ENCODE results near the gene TAF15. TPM values are rescaled to one million over a fixed set of nuclear protein-coding genes. Genes with fewer than 3 reads are reported as not detected.

TAF15 gene
- total and polyA plus RNA-seq, 10 of the 15 experiments (the other 5 are each of a cell fraction or from before 2014, with no cell fraction given), result 9.5 to 259 (median 40.4) TPM

- TF ChIP-seq ZNF687 (IDR thresholded peaks at IDR 0.05) (no peak), TCF12 (IDR thresholded peaks at IDR 0.05; ENCODE audit: low read depth, low read length) (no peak), CBX5 (IDR thresholded peaks at IDR 0.05; ENCODE audit: low read depth) (no peak), NRF1 (conservative IDR thresholded peaks at IDR 0.05; ENCODE audit: low read depth, low read length) (no peak), SP1 (IDR thresholded peaks at IDR 0.05; ENCODE audit: low read depth, low read length) (no peak), POLR2AphosphoS5 (IDR thresholded peaks at IDR 0.05; ENCODE audit: low read length) (no peak), ZBTB40 (IDR thresholded peaks at IDR 0.05; ENCODE audit: borderline replicate concordance) (no peak), CREB1 (IDR thresholded peaks at IDR 0.05; ENCODE audit: low read depth) (no peak), RB1 (IDR thresholded peaks at IDR 0.05; ENCODE audit: borderline replicate concordance) (no peak), HDGF (IDR thresholded peaks at IDR 0.05) (peak; percentile 63; the same call in 1 of the 2 replicates), STAT3 (IDR thresholded peaks at IDR 0.05; ENCODE audit: low read depth, low read length) (no peak), ETV6 (conservative IDR thresholded peaks at IDR 0.05 in 1 of 2, IDR thresholded peaks at IDR 0.05 in 1 of 2; ENCODE audit: borderline replicate concordance in 1 of 2, low read depth in 1 of 2) (peak in 1 of 2 experiments; percentile 58; a peak in 1 of 4 replicates), RUNX3 (IDR thresholded peaks at IDR 0.05; ENCODE audit: low read length) (peak; percentile 38; the same call in 1 of the 2 replicates), NBN (IDR thresholded peaks at IDR 0.05) (0 out of 2 replicates have a peak, but pooled peaks have one; percentile 27), DPF2 (IDR thresholded peaks at IDR 0.05) (0 out of 2 replicates have a peak, but pooled peaks have one; percentile 27), ZNF384 (IDR thresholded peaks at IDR 0.05; ENCODE audit: borderline replicate concordance, low read depth, low read length) (no peak), ATF2 (IDR thresholded peaks at IDR 0.05; ENCODE audit: low read length) (peak; percentile 39; the same call in 1 of the 2 replicates), SREBF1 (IDR thresholded peaks at IDR 0.05; ENCODE audit: low read length) (no peak), IKZF1 (conservative IDR thresholded peaks at IDR 0.05) (no peak; the same call in 1 of the 2 replicates), SMAD1 (IDR thresholded peaks at IDR 0.05; ENCODE audit: low read depth, partially characterized antibody) (no peak)
Observed at GRCh38 chr17:35875072-35875799, 66.0 kb downstream of the TAF15 start (continued).

Data from GM12878 (cell line).